IPS-18c (cell line): ENCODE results near the gene TTLL3.

ENCODE experiments used
- H3K4me3 ChIP-seq: 2 replicates; pipeline ENCODE4 v1.7.0; 2013; ENCODE audit warnings: low read depth, mild to moderate bottlenecking, low read length, moderate library complexity; ENCODE audit not compliant: insufficient read depth
- H3K9me3 ChIP-seq: one replicate; pipeline ENCODE4 v1.6.1; 2013; ENCODE audit warnings: mild to moderate bottlenecking, low read length, moderate library complexity; ENCODE audit not compliant: control insufficient read depth, insufficient read depth

The TTLL3 gene

DNA sequence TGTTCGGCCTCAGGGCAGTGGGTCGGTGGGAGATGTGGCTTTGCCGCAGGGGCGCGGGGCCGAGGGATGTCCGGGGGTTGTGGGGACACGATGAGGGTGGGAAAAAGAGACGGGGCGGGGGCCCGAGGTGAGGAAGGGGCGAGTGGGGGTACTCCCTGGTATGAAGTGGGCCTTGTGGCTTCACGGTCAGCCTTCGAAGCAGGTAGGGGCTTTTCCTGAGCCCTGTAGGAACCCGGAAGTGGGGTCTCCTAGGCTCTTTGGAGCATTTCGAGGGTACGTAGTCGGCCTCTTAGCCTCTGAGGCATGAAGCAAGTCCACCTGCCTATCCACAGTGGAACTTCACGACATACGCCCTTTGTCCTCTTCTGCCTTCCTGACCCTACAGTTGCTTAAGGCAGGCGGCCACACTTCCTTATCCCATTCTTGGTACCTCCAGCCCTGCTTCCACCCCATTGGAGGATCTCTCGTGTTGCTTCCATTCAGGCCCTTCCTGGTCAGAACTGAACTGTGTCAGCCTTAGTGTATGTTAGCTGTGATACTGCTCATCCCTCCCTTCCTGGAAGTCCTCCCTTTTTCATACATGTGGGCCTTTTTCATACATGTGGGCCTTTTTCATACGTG lies 16.8 kb upstream of the TTLL3 start:
- Histone ChIP-seq H3K9me3 (no peaks in the 10 kb centered on the region), H3K4me3 (peak overlapping the region; percentile 77)

- Histone ChIP-seq H3K4me3 (no peak overlapping the region), H3K9me3 (no peaks in the 10 kb centered on the region)
Measured at GRCh38 chr3:9794400-9794799, 15.7 kb upstream of the TTLL3 start.

DNA sequence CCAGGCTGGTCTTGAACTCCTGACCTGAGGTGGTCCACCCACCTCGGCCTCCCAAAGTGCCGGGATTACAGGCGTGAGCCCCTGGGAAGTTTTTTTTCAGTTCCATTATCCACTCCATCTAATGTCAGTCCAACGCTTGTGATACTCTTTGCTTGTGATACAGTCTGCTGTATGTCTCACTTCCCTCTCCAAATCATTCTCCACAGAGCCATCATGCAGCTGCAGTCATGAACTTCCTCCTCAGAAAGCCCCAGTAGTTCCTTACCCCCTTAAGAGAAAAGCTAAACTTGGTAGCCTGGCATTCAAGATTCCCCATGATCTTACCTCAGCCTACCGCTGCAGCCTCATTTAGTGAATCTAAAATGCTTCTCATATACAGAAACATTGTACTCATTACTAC lies 14.9 kb upstream of the TTLL3 start:
- Histone ChIP-seq H3K4me3 (no peak overlapping the region), H3K9me3 (no peaks in the 10 kb centered on the region)

GRCh38 chr3:9797196-9797945 lies 12.7 kb upstream of the TTLL3 start:
- H3K4me3 ChIP-seq = no peak overlapping the region
- H3K9me3 ChIP-seq = no peaks in the 10 kb centered on the region

GRCh38 chr3:9800529-9800928 lies 9.5 kb upstream of the TTLL3 start:
- no peak overlapping the region for H3K4me3 ChIP-seq
- H3K9me3 ChIP-seq = no peaks in the 10 kb centered on the region

DNA sequence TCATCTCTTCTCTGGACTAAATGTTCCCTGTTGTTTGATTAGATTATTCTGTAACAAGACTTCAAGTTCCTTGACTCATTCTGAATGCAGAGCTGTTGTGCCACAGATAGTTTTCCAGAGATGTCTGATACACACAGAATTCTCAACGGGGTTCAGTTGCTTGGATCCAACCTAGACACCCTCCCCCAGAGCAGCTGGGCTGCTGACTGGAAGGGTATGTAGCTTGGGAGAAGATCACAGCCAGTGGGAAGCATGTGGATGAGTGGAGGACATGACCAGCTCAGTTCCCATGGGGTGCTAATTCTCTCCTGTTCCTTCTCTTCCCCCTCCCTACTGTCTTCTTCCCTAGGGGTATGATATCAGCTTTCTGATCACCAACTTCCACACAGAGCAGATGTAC lies 6.6 kb upstream of the TTLL3 start:
- Histone ChIP-seq H3K4me3 (no peak overlapping the region), H3K9me3 (no peaks in the 10 kb centered on the region)

DNA sequence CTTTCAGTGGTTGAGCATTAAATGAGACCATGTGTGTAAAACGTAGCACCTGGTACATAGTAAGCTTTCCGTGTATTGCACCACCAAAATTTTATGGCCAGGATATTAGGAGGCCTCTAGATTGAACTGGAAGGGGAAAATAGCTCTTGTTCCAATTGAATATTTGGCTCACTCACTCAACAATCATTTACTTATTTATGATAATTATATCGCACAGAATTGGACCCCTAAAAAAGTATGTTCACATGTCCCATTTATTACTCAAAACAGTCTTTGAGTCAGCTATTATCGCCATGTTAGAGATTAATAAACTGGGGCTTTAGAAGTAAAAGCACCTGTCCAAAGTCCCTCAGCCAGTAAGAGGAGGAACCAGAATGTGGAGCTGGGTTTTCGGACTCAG lies 5.1 kb upstream of the TTLL3 start:
- Histone ChIP-seq H3K9me3 (no peaks in the 10 kb centered on the region), H3K4me3 (no peak overlapping the region)

- Histone ChIP-seq H3K9me3 (no peaks in the 10 kb centered on the region), H3K4me3 (no peak overlapping the region)
Measured at GRCh38 chr3:9806137-9806536, 3.9 kb upstream of the TTLL3 start.

DNA sequence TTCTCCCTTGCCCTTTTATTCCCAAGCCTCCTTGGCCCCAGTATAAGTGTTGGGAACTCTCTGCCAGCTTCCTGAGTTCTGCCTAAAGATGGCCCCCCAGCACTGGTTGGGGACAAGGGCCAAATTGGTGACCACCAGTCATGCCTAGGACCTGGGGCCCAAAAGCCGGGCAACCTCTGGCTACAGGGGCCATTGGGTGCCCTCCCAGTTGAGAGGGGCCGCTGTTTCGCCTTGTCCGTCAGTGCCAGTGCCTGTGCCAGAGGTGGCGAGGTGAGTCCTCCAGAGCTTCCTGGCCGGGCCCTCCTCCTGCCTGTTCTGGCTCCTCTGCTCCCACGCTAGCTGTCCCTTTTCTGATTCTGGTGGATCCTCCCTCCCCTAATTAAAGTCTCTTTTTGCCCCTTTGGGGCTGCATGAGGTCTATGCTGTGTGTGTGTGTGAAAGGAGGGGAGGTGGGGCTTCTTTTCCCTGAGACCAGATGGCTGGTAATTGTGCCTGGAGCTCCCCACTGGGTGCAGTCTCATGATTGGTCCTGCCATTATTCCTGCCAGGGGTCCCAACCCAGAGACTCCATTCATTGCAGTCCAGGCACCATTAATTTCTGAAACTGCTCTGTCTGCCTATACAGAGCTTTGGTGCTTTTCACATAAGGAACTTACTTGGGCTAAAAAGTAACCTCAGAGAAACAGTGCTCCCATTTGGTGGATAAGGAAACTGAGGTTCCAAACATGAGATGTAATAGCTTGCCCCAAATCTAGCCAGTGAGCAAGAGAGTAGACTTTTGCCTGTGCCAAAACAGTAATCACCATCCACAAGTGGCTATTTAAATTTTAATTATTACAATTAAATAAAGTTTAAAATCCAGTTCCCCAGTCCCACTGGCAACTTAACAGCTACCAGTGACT lies 3.1 kb upstream of the TTLL3 start:
- H3K4me3 ChIP-seq = no peak overlapping the region
- no peaks in the 10 kb centered on the region for H3K9me3 ChIP-seq

GRCh38 chr3:9807981-9808344 lies 2.1 kb upstream of the TTLL3 start:
- H3K9me3 ChIP-seq = no peaks in the 10 kb centered on the region
- H3K4me3 ChIP-seq = no peak overlapping the region

GRCh38 chr3:9808345-9809037 lies 1.6 kb upstream of the TTLL3 start:
- no peak overlapping the region for H3K4me3 ChIP-seq

DNA sequence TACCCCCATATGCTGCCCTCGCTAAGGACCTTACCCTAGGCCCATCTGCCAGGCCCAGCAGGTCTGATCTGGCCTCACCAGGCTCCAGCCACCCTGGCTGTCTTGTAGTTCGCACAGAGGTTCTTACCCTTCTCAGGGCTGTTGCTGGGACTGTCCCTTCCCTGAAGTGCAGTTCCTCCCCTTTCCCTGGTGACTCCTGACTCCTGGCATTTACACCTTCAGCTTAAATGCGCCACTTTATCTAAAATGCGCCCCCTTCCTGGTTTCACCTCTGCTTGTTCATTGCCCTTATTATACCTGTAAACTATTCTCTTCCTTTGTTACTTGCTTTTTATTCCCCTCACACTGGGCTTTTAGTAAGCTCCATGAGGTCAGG lies 835 bp upstream of the TTLL3 start:
- Histone ChIP-seq H3K9me3 (no peaks in the 10 kb centered on the region), H3K4me3 (peak overlapping the region; percentile 77; the same call in 1 of the 2 replicates)

More at GRCh38 chr3:9808345-9809037, 1.6 kb upstream of the TTLL3 start:
- no peaks in the 10 kb centered on the region for H3K9me3 ChIP-seq

DNA sequence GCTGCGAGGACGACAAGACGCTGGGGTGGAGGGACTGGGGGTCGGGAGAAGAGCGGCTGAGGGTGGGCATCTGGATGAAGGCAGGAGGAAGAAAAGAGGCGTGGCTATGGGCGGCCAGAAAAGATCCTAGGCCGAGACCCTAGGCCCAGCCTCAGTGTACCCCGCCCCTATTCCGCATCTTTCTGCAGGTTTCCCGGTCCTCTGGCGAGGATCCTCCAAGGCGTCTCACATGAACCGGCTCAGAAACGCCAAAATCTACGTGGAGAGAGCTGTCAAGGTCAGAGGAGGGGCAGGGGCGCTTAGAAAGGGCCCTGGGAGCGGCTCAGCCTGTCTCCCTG lies 340 bp downstream of the TTLL3 start:
- no peaks in the 10 kb centered on the region for H3K9me3 ChIP-seq

GRCh38 chr3:9810846-9811245 lies 784 bp downstream of the TTLL3 start:
- no peaks in the 10 kb centered on the region for H3K9me3 ChIP-seq
- peak overlapping the region; percentile 77; the same call in 1 of the 2 replicates for H3K4me3 ChIP-seq

More for the DNA sequence above, 340 bp downstream of the TTLL3 start:
- peak overlapping the region; percentile 77 for H3K4me3 ChIP-seq

GRCh38 chr3:9812870-9813483 lies 2.9 kb downstream of the TTLL3 start:
- H3K4me3 ChIP-seq = no peak overlapping the region

DNA sequence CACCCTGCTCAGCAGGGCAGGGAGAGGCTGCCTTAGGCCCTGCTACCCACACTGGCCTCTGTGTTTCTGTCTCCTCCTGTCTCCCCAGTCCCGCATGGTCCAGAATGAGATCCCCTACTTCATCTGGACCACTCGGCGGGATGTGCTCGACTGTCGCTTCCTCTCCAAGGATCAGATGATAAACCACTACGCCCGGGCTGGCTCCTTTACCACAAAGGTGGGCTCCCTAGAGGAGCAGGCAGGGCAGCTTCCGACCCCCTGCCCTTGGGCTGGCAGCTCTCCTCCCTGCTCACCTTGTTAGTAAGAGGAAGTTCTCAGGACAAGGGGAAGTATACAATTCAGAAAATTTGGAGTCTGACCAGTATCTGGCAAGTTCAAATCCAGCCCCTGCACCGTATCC lies 5.9 kb downstream of the TTLL3 start:
- H3K4me3 ChIP-seq = no peak overlapping the region
- no peaks in the 10 kb centered on the region for H3K9me3 ChIP-seq

More at GRCh38 chr3:9812870-9813483, 2.9 kb downstream of the TTLL3 start:
- no peaks in the 10 kb centered on the region for H3K9me3 ChIP-seq

- no peak overlapping the region for H3K4me3 ChIP-seq
- no peaks in the 10 kb centered on the region for H3K9me3 ChIP-seq
Measured at GRCh38 chr3:9817436-9817835, 7.4 kb downstream of the TTLL3 start.
